Fibroblast of mammary gland (primary cell): ENCODE results near the gene MTURN.

Experiments
- DNase-seq: peaks from one replicate; pipeline ENCODE4 v3.0.0-alpha.2; 2010; ENCODE audit warnings: low read depth
- H3K4me3 ChIP-seq: 2 replicates; pipeline ENCODE4 v1.5.1; 2011; ENCODE audit warnings: low read depth, mild to moderate bottlenecking, low read length, moderate library complexity; ENCODE audit not compliant: control insufficient read depth
- CTCF ChIP-seq: conservative IDR thresholded peaks from 2 replicates; pipeline ENCODE4 v1.5.1; 2011; ENCODE audit warnings: low read depth, low read length, inconsistent platforms; ENCODE audit not compliant: control insufficient read depth, insufficient read depth

MTURN gene

GRCh38 chr7:30148426-30148825 is 13.6 kb downstream of the MTURN start:
- TF ChIP-seq CTCF, result no peak
- no peak overlapping the region for H3K4me3 ChIP-seq
- DNase-seq, result no peak

- no peak for DNase-seq
- H3K4me3 ChIP-seq, result no peak overlapping the region
- TF ChIP-seq CTCF, result no peak
Observed at GRCh38 chr7:30148951-30149459, 14.2 kb downstream of the MTURN start.

- no peak for DNase-seq
- no peak overlapping the region for H3K4me3 ChIP-seq
- no peak for TF ChIP-seq CTCF
Observed at GRCh38 chr7:30149640-30150272, 15.0 kb downstream of the MTURN start.

GRCh38 chr7:30150711-30151110 is 15.9 kb downstream of the MTURN start:
- no peak for TF ChIP-seq CTCF
- H3K4me3 ChIP-seq, result no peak overlapping the region
- no peak for DNase-seq

- H3K4me3 ChIP-seq, result no peak overlapping the region
- TF ChIP-seq CTCF, result no peak
Observed at GRCh38 chr7:30154111-30154587, 19.4 kb downstream of the MTURN start.

GRCh38 chr7:30155481-30155880 is 20.7 kb downstream of the MTURN start:
- TF ChIP-seq CTCF, result no peak
- no peak overlapping the region for H3K4me3 ChIP-seq
- no peak for DNase-seq

More at GRCh38 chr7:30154111-30154587, 19.4 kb downstream of the MTURN start:
- DNase-seq, result no peak
